Measurements from ENCODE around the gene EFCAB10.
"Not testable (repeated sequence)": the region's sequence is repeated elsewhere in the genome, so short reads cannot be mapped to it uniquely, and the experiment has no call there.

The EFCAB10 gene

DNA sequence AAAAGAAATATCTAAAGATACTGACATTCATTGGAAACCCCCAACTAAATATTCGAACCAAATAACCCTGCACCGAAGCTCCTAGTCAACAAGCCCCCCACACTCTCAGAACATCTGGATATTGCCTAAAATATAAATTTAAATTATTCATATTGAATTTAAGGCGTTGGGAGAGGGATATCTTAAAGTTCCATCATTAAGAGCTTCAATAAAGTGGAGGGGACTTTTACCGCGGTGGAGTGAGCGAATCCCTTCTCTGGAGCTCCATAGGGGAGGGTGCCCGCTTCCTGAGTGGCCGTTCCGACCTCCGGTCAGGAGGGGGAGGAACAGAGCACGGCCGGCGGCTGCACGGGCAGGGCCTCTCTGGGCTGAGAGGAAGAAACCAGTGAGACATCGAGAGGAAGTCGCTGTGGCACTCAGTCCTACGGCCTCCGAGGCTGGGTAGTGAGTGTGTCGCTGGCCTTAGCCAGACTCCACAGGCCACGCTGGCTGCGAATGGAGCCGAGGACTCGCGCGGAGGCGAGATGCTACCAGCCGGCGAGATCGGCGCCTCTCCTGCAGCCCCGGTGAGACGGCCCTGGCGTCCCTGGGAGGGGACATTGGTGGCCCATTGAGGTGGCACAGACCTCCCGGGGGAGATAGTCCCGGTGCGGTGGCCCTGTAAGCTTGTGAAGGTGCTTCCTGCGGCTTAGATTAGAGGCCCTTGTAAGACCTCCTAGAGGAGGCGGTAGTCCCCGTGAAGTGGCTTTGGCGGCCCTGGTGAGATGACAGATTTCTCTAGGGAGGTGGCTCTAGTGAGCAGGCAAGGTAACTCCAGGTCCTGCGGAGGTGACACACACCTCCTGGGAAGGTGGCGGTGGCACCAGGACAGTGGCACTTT, 49.3 kb downstream of the EFCAB10 start, which contains the start of gene RINT1:
Gene RINT1, plus strand, starts transcription at position 410 of the 880 bp plus-strand sequence. Its CDS starts 115 bp downstream, at position 525.
- TF ChIP-seq, protein P1, sequence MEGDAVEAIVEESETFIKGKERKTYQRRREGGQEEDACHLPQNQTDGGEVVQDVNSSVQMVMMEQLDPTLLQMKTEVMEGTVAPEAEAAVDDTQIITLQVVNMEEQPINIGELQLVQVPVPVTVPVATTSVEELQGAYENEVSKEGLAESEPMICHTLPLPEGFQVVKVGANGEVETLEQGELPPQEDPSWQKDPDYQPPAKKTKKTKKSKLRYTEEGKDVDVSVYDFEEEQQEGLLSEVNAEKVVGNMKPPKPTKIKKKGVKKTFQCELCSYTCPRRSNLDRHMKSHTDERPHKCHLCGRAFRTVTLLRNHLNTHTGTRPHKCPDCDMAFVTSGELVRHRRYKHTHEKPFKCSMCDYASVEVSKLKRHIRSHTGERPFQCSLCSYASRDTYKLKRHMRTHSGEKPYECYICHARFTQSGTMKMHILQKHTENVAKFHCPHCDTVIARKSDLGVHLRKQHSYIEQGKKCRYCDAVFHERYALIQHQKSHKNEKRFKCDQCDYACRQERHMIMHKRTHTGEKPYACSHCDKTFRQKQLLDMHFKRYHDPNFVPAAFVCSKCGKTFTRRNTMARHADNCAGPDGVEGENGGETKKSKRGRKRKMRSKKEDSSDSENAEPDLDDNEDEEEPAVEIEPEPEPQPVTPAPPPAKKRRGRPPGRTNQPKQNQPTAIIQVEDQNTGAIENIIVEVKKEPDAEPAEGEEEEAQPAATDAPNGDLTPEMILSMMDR (IDR thresholded peaks at IDR 0.05; ENCODE audit: low read depth, low read length, missing control alignments), result peak; percentile 82
- peak; percentile 79 for DNase-seq (ENCODE audit: low read depth)
- peak within 1 kb of the TSS; percentile 68 for H3K4me3 ChIP-seq (ENCODE audit: low read depth, low read length)

DNA sequence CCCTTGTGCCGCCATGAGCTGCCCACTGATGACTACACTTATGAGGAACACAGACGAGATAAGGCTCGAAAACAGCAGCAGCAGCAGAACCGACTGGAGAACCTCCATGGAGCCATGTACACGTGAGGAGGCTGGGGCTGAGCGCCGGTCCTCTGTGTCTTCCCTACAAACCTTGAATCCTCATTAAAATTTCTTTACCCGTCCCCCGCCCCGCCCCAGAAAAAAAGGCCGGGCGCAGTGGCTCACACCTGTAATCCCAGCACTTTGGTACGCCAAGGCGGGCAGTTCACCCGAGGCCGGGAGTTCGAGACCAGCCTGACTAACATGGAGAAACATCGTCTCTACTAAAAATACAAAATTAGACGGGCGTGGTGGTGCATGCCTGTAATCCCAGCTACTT, 50.7 kb downstream of the EFCAB10 start:
- no peak overlapping the region for H3K4me3 ChIP-seq (ENCODE audit: low read depth, low read length)
- DNase-seq (ENCODE audit: low read depth), result no peak
- TF ChIP-seq, protein P1 (IDR thresholded peaks at IDR 0.05; ENCODE audit: low read depth, low read length, missing control alignments), result no peak

DNA sequence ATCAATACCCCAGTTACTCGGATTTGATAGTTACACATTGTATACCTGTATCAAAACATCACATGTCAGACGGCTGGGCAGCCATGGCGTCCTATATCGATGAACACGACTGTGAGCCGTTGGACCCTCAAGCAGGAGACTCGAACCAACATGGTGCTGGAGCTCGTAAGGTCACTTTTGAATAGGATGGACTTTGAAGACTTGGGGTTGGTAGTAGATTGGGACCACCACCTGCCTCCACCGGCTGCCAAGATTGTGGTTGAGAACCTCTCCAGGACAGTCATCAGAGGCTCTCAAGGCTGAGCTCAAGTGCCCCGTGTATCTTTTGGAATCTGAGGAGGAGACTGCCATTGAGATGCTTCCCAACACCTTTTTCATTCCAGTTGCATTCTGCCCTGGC, 51.2 kb downstream of the EFCAB10 start:
- no peak for DNase-seq (ENCODE audit: low read depth)
- TF ChIP-seq, protein P1 (IDR thresholded peaks at IDR 0.05; ENCODE audit: low read depth, low read length, missing control alignments), result no peak
- H3K4me3 ChIP-seq (ENCODE audit: low read depth, low read length), result no peak overlapping the region

DNA sequence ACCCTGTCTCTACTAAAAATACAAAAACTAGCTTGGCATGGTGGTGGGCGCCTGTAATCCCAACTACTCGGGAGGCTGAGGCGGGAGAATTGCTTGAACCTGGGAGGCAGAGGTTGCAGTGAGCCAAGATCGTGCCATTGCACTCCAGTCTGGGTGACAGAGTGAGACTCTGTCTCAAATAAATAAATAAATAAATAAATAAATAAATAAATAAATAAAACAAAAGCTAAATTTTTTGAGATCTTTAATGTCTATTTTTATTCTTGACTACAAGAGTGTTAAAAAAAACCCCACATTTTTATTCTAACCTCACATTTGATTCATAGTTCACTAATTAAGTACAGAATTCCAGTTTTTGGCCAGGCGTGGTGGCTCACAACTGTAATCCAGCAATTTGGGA, 53.6 kb downstream of the EFCAB10 start:
- DNase-seq (ENCODE audit: low read depth); H3K4me3 ChIP-seq (ENCODE audit: low read depth, low read length): not testable (repeated sequence)

DNA sequence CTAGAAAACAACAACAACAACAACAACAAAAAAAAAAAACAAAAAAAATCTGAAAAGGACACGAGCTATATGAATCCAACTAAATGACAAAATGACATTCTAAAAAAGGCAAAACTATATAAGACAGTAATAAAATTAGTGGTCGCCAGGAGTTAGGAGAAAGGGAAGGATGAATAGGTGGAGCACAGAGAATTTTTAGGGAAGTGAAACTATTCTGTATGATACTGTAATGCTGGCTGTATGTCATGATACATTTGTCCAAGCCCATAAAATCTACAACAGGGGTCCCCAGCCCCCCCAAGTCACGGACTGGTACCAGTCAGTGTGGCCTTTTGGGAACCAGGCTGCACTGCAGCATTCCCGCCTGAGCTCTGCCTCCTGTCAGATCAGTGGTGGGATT, 56.5 kb downstream of the EFCAB10 start:
- DNase-seq (ENCODE audit: low read depth), result no peak
- TF ChIP-seq, protein P1 (IDR thresholded peaks at IDR 0.05; ENCODE audit: low read depth, low read length, missing control alignments), result no peak

DNA sequence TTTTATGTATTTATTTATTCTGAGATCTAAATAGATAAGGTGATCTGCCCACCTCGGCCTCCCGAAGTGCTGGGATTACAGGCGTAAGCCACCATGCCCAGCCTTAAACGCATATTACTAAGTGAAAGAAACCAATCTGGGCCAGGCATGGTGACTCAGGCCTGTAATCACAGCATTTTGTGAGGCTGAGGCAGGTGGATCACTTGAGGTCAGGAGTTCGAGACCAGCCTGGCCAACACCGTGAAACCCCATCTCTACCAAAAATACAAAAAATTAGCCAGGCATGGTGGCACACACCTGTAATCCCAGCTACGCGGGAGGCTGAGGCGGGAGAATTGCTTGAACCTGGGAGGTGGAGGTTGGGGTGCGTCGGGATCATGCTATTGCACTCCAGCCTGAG, 56.9 kb downstream of the EFCAB10 start:
- H3K4me3 ChIP-seq (ENCODE audit: low read depth, low read length); DNase-seq (ENCODE audit: low read depth): not testable (repeated sequence)

More for the DNA sequence above, 56.5 kb downstream of the EFCAB10 start:
- no peak overlapping the region for H3K4me3 ChIP-seq (ENCODE audit: low read depth, low read length)

DNA sequence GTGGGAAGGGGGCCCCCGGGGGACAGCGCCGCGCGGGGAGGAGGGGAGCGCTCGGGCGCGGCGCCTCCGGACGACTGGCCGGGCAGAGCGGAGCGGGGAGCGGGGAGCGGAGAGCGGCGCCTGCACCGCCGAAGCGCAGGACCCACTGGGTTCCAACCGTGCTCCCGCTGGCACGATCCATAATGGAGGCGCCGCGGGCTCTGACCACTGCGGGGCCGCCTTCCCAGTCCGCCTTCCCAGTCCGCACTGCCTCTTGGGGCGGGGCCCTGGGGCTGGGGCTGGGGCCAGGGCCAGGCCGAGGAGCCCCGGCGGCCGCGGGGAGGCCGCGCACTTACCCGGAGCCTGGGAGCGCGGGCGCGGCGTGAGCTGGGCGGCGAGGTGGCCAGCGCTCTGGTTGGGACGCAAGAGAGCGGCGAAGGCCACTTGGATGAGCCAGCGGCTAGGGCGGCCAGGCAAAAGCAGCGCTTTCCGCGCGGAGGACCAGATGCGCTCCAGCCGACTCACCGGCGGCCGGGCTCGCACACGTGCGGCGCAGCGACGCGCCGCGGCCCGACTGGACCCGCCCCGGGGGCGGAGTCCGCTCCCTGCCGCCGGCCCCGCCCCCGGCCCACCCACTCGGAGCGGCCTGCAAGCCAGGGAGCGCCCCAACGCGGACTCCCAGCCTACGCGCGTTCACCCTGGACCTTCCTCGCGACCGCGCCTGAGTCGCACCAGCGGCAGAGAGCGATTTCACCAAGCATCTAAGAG, 59.4 kb downstream of the EFCAB10 start, which contains the start of gene PUS7:
Gene PUS7, minus strand, starts transcription at position 555 of the 747 bp plus-strand sequence. CDS start 13,759 bp downstream, outside the sequence.
- TF ChIP-seq, protein P1 (IDR thresholded peaks at IDR 0.05; ENCODE audit: low read depth, low read length, missing control alignments), result no peak
- peak; percentile 57 for DNase-seq (ENCODE audit: low read depth)
- peak within 1 kb of the TSS; percentile 97 for H3K4me3 ChIP-seq (ENCODE audit: low read depth, low read length)

Data from GM12864 (cell line).